ENCODE data around the gene VPS13D.

DNA sequence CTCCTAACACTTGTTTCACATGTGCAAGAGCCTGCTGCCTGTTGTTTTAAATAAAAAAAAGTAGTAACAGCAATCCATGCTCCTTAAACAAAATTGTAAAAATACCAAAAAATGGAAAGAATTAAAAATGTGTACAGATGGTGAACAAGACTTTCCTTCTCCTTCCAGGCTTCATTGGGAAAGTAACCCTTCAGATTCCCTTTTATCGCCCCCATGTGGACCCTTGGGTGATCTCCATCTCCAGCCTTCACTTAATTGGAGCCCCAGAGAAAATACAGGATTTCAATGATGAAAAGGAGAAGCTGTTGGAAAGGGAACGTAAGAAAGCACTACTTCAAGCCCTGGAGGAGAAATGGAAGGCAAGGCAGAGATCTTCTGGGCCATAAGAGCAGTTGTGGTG is 14.2 kb downstream of the VPS13D start:
- TF ChIP-seq, protein P1, sequence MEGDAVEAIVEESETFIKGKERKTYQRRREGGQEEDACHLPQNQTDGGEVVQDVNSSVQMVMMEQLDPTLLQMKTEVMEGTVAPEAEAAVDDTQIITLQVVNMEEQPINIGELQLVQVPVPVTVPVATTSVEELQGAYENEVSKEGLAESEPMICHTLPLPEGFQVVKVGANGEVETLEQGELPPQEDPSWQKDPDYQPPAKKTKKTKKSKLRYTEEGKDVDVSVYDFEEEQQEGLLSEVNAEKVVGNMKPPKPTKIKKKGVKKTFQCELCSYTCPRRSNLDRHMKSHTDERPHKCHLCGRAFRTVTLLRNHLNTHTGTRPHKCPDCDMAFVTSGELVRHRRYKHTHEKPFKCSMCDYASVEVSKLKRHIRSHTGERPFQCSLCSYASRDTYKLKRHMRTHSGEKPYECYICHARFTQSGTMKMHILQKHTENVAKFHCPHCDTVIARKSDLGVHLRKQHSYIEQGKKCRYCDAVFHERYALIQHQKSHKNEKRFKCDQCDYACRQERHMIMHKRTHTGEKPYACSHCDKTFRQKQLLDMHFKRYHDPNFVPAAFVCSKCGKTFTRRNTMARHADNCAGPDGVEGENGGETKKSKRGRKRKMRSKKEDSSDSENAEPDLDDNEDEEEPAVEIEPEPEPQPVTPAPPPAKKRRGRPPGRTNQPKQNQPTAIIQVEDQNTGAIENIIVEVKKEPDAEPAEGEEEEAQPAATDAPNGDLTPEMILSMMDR (IDR thresholded peaks at IDR 0.05), result no peak
- TF ChIP-seq POLR2A (IDR thresholded peaks at IDR 0.05), result no peak
- no peak for TF ChIP-seq EP300 (IDR thresholded peaks at IDR 0.05)
